Putamen (tissue), 1 donor: ENCODE measurements around the gene PRRG1.
"Not testable (repeated sequence)": the region's sequence is repeated elsewhere in the genome, so short reads cannot be mapped to it uniquely, and the experiment has no call there.

ENCODE experiments used
- DNase-seq: peaks from one replicate; pipeline ENCODE4 v3.0.0-alpha.2; 2016; ENCODE audit warnings: low spot score

The PRRG1 gene

DNA sequence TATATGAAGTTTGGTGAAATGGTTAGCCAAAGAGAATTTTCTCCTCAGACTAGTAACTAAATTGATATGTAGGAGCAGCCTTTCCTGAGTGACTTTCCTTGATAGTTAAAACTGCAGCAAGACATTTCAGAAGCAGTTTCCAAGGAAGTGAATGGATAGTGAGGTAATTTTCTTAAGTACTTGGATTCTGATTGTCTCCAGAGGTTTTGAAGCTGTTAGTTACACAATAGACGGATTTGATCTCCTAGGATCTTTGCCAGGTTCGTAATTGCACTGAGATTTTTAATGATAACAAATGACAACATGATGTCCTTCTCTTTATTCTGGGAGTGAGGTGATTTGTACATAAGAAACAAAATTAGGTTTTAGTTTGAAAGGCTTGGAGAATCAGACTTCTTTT is 29.2 kb downstream of the PRRG1 start:
- no peak for DNase-seq

DNA sequence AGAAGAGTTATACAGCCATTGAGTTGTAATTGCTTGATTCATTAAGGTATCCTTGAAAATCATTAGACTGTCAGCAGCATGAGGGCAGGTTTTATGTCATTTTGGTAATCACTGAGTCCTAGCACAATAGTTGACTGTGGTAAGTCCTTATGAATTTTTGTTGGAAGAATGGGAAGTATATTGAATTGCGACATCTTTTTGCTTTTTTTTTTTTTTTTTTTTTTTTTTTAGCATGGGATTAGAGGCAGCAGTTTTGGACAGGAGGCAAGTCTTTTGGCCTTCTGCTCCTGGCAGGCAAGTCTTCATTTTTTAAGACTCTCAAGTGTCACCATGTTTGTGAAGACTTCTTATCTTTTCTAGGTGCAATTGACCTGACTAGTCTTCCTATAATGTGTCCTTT is 29.7 kb downstream of the PRRG1 start:
- no peak for DNase-seq

DNA sequence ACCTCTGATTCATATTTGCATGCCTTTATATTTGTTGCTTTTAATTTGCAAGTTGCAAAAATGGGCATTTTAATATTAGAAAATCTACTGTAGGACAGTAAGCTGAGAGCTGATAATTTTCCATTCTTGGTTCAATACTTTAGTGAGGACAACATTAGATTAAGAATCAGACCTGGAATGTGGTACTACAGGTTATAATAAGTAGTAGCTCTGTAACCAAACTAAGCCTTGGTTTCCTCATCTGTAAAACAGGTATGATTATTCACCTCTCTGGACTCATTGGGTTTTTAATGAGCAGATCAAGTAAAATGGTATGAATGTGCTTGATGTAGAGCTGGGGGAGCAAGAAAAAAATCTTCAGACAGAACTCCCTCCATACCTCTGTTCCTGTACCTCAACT is 31.1 kb downstream of the PRRG1 start:
- no peak for DNase-seq

DNA sequence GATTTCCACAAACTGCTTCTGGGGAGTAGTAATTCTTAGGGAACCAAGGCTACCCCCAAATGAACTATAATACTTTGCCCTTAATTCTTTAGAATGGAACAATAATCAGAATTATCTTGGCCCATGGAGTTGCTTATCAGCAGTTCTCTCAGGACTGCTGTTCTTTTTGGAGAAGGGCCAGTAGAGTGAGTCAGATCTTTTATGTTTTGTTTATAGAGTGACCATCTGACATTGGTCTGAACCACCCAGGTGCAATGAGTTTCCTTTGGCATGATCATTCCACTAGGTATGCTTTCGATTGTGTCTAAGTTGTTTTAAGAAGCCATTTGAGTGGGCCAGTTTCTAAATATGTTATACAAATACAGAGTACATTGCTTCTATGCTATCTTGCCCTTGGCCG is 31.8 kb downstream of the PRRG1 start:
- no peak for DNase-seq

DNA sequence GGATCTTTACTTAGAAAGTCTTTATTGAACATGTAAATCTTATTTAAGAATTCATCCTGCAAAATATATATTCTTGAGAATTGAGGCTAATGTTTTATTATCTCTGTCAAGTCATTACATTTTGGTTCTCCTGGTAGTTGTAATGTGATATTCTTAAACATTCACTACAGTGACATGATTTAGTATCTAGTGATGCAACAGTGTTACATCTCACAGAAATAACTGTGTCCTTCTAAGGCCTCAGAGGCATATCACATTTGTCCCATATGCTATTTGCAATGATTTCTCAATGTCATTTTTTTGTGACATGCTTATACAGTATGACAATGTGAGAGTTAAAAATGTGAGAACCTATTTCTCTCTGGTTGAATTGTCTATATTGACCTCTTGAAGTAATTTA is 34.1 kb downstream of the PRRG1 start:
- DNase-seq, result no peak

DNA sequence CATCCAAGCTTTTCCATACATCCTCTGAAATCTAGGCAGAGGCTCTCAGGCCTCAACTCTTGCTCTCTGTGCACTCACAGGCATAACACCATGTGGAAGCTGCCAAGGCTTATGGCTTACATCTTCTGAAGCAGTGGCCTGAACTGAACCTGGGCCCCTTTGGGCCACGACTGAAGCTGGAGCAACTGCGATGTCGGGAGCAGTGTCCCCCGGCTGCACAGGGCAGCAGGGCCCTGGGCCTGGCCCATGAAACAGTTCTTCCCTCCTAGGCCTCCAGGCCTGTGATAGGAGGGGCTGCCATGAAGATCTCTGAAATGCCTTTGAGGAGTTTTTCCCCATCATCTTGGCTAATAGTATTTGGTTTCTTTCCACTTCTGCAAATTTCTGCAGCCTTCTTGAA is 39.2 kb downstream of the PRRG1 start:
- DNase-seq, result no peak

DNA sequence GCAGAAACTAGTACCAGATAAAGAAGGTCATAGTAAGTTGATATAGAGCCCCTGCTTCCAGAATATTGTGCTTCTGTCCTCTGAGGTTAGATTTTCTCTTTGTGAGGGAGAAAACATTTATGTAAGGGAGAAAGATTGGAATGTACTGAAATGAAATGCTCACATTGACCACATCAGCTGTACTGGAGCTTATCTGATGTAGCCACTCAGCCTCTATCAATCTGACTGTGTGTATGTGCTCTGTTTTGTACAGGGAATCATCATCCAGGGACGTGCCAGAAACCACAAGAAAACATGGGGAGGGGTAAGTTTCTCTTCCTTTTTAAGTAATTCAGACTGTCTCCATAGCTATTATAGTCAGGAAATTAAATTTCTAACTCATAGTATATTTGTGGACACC is 56.8 kb downstream of the PRRG1 start:
- no peak for DNase-seq

DNA sequence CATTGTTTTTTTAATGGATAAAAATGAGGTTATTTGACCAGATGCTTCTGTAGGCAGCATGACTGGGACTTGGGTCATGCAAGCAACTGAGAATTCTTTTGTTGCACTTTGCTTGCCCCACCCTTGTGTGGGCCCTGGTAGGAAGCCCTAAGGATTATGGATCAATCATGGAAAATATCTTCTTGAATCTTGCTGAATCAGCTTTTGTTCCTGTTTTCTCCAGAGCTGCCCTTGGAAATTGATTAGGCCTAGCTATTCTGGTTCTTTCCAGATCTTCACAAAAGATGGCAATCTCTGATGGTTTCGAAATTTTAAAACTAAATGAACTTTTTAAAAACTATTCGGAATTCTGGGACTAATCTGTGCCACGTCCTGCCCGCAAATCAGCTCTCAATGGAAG is 58.6 kb downstream of the PRRG1 start:
- no peak for DNase-seq

DNA sequence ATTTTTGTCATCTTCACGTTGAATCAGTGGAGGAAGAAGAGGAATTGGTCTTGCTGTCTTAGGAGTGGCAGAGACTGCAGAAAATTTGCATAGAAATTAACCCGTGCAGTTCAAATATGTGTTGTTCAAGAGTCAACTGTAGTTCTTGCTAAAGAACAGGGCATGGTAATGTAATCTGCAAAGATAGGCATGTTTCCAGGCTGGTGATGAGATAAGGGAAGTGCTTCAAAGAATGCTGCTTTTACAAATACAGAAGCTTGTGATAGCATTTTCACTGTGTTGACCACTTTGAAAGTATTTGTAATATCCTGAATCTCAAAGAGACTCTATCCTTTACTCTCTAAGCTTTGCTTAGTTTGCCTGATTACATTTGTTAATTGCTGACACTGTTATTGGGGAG is 60.1 kb downstream of the PRRG1 start:
- DNase-seq, result no peak

DNA sequence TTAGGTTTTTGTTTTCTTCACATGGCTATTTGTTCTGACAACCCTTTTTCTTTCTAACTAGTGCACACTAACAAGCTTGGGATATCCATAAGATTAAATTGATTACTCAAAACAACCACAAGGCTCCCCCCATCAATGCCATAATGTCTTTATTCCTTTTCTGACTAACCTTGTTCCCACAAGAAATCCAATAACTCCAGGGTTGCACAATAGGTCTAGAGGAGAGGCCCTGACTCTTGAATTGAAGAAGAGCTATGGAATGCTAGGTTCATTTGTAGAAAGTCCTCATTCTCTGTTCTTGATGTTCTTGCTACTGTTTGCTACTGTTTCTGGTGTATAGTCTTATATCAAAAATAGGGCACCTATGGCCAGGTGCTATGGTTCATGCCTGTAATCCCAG is 71.0 kb downstream of the PRRG1 start:
- no peak for DNase-seq

DNA sequence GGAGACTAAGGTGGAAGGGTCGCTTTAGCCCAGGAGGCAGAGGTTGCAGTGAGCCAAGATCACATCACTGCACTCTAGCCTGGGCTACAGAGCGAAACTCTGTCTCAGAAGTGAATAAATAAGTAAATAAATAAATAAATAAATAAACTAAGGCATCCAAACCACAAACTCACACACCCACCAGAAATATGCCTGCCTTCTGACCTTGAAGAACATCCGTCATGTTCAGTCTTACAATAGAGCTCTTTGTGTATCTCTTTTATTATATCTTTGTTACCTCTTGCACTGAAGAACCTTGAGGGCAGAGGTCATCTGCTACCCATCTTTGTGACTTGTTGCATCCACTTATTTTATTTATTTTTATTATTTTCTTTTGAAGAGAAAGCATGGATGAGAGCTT is 71.6 kb downstream of the PRRG1 start:
- DNase-seq, result no peak

DNA sequence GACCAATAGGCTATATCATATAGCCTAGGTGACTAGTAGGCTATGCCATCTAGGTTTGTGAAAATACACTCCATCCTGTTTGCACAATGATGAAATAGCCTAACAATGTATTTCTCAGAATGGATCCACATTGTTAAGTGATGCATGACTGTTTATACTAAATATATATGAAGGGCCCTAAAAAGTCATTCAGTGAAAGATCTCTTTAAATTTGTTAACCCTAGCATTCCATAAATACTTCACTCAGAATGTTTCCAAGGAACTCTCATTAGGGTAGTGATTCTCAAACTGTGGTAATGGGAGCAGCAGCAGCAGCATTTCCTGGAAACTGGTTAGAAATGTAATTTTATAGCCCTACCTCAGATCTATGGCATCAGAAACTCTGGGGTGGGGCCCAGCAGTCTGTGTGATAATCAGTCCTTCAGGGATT is 74.9 kb downstream of the PRRG1 start:
- no peak for DNase-seq

DNA sequence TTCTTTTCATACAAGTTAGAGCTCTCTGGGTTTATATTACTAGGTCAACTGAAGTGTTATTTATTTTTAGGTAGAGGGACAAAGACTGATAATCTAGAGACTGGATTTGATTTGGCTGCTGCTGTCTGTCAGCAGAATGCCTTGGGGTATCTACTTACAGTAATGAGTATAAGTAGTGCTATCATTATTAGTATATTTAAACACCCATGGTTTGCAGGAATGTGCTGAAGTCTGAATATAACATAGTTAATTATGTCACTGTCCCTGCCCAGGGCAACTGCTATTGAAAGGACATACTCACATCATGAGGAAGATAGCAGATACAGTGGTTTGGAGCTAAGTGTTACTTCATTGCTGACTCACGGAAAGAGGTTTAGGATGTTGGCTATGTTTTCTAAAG is 76.2 kb downstream of the PRRG1 start:
- DNase-seq, result no peak

DNA sequence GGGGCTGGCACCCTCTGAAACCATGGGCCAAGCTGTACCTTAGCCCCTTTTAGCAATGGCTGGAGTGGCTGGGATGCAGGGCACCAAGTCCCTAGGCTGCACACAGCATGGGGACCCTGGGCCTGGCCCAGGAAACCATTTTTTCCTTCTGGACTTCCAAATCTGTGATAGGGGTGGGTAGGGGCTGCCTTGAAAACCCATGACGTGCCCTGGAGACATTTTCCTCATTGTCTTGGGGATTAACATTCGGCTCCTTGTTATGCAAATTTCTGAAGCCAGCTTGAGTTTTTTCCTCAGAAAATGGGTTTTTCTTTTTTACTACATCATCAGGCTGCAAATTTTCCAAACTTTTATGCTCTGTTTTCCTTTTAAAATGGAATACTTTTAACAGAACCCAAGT is 79.8 kb downstream of the PRRG1 start:
- DNase-seq, result not testable (repeated sequence)

DNA sequence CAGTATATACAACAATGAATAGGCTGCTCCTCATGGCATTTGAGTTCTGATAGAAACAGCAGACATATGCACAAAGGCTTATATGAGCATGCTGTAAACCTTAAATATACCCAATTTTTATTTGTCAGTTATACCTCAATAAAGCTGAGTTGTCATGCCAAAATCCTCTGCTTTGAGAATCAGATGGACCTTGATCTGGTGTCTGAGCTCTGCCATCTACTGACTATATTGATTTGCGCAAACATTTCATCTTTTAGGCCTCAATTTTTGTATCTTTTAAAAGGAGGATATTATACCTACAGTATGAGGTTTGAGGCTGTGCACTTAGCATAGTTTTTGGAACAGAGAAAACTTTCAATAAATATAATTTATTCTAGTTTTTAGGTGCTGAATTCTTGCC is 85.2 kb downstream of the PRRG1 start:
- no peak for DNase-seq

DNA sequence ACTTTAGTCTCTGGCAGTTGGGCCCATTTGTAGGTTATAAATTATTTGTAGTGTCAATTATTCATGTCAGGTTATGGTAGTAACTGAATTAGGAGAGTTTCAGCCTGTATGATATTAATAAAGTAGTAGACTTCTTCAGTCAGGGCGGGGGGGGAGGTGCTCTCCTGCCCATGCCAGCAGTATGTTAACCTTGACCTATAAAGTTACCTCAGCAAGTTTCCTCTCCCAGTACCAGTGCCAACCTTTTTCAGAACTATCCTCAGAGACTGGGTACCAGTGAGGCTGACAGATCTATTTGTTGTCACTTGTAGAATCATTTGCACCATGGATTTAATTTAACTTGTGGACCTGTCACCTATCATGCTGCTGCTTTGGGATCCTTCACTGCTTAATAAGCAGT is 88.0 kb downstream of the PRRG1 start:
- DNase-seq, result no peak

DNA sequence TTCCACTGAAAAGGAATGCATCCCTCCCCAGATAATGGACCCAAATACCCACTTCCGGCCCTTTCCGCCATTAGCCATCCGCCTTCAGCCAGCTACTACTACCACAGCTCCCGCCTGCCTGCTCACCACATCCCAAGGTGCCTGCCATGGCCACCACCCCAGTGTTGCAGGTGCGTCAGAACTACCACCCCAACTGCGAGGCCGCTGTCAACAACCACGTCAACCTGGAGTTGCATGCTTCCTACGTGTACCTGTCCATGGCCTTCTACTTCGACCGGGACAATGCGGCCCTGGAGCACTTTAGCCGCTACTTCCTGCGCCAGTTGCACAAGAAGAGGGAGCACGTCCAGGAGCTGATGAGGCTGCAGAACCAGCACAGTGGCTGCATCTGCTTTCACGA is 92.2 kb downstream of the PRRG1 start:
- DNase-seq, result no peak

DNA sequence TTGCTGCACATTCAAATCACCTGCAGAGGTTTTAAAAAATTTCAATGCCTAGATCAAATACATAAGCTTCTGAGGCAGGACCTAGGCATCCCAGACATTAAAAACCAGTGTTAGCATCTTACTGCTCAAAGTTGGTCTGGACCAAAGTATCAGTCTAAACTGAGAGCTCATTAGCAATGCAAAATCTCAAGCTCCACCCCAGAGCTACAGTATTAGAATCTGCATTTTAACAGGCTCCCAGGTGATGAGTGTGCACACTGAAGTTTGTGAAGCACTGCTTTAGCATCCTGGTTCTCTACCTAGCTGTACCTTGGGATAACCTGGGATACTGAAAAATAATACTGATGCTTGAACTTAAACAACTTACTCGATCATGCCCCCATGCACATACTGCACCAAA is 96.0 kb downstream of the PRRG1 start:
- no peak for DNase-seq

DNA sequence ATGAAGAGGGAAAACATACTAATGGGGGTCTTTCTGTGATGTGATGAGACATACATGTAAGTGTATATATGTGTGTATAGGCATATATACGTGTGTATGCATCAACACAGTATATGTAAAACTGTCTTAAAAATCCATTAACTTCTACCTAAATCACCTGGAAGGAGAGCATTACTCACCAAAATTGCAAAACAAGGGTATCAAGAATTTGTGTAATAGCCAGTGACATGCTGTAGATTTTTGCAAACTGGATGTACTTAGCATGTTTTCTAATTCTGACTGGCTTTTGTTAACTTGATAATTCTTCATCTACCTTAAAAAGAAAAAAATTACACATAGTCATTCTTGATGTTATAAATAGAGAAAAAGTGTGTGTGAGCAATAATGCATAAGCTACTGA is 104.7 kb downstream of the PRRG1 start:
- DNase-seq, result no peak

DNA sequence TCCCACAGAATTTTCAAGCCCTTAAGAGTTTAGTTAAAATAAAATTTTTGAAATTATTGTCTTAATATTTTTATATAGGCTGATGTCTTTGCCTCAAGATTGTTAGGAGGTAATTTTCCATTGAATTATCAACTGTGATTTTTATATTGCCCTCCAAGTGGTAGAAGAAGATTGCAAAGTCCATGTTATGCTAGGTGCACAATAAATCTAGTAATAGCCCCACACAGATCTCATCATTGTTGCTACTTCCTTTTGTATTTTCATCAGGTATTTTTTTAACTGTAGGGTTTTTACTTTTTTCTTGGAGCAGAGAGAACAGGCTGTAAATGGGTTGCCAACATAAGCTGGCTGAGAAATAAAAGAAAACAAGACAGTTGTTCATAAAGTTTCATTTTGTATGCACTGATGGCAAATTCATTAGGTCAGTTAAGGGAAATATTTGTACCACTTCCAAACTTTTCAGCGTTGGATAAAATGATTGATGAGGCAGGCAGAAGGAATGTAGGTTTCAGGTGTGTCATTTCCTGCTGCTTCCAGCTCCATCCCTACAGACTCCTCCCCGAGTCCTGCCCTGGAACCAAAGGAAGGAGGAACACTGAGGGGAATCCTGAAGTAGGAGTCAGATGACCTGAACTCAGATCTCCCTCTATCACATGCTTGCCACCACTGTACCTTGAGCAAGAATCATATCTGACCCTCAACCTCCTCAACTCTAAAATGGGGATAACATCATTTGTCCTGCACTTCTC is 105.5 kb downstream of the PRRG1 start:
- no peak for DNase-seq

DNA sequence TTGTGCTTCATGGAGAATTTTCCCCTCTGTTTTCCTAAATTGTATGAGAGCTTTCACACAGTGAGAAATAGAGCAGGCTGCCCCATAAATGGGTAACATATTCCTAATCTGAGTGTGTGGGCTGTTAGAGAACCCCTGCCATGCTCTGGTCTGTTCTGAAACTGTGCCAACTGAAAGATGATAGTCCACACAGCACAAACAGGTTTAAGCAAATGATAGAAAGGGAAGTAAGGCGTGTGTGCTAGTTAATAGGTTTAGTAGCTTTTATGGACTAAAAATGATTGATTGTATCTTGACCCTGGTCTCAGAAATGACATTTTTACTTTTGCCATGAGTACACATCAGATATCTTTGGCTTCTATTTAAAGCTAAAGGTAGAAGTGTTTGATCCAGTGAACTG is 106.2 kb downstream of the PRRG1 start:
- DNase-seq, result no peak

DNA sequence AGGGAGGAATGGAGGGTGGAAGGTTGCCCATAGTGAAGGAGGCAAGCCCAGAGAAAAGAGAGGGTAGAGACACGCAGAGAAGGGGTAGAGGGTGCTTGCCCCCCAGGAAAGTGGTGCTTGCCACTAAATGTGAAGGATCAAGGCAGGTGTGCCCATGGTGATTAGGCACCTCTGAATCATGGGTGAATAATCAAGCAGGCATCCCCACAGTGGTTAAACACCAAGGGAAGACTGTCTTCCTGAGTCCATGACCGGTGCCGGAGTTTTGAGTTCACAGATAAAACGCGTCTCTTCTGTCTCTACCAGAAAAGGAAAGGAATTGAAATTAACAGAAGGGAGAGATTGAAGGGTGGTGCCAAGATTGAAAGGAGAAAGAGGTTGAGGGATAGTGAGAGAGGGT is 111.1 kb downstream of the PRRG1 start:
- not testable (repeated sequence) for DNase-seq

DNA sequence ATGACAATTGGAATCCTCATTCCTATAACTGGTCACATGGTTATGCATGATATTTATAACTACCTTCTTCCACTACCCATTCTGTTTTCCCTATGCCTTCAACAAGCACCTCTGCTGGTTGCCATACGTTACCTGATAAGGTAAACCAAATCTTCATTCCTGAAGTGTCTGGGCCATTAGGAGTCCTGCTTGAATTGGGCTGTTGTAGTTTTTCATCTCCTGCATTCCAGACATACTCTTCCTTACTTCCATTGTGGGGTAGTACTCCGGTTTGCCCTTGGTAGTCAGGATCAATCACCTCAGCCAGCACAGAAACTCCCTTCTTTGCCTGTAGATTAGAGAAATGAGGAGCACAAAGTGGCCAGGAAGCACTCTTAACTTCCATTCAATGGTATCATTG is 113.2 kb downstream of the PRRG1 start:
- no peak for DNase-seq

DNA sequence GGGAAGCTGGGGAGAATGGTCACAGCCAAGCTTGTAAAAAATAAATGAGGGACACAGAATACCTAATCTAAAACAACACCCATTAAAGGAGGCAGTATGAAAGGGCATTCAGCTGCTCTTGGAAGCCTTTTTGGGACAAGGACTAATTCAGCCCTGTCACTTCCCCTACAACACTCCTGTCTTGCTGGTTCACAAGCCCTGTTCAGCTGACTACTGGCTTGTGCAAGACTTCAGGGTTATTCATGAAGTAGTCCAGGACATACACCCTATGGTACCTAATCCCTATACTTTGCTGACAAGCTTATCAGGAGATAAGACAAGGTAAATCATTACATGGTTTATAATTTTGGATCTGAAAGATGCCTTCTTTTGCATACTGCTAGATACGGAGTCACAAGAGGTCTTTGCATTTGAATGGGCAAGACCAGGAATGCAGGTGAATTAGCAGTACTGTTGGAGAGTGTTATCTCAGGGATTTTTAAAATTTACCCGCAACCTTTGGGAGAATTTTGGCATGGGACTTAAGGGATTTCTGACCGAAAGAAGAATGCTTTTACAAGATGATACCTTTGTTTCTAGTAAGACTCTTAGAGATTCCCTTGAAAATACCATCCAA is 119.1 kb downstream of the PRRG1 start:
- no peak for DNase-seq
